ENCODE measurements around the gene GSC2. TPM values are rescaled to one million over a fixed set of nuclear protein-coding genes. Genes with fewer than 3 reads are reported as not detected.

The GSC2 gene
- total RNA-seq, 2 donors from 2014 or later: 11.9 TPM; not detected in 1

DNA sequence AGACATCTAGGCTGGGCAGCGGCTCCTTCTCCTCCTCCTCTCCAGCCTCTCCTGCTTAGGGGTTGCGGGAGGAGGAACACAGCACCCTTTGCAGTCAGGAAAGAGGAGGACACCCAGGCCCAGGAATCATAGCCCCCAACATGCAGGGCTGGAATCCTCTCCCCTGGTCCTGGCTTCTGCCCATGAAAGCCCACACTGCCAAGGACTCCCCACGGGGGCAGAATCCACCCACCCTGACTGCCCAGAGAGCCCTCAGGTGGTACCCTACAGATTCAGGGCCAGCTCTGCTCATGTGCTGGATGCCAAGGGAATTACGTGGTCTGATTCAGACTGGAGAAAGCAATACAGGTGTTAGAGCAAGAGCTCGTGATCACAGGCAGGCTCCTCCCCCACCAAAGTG is 10.1 kb downstream of the GSC2 start:
- H3K27me3 ChIP-seq (replicated peaks; ENCODE audit: insufficient read depth): no peaks in the 10 kb centered on the region
- TF ChIP-seq, protein P1, sequence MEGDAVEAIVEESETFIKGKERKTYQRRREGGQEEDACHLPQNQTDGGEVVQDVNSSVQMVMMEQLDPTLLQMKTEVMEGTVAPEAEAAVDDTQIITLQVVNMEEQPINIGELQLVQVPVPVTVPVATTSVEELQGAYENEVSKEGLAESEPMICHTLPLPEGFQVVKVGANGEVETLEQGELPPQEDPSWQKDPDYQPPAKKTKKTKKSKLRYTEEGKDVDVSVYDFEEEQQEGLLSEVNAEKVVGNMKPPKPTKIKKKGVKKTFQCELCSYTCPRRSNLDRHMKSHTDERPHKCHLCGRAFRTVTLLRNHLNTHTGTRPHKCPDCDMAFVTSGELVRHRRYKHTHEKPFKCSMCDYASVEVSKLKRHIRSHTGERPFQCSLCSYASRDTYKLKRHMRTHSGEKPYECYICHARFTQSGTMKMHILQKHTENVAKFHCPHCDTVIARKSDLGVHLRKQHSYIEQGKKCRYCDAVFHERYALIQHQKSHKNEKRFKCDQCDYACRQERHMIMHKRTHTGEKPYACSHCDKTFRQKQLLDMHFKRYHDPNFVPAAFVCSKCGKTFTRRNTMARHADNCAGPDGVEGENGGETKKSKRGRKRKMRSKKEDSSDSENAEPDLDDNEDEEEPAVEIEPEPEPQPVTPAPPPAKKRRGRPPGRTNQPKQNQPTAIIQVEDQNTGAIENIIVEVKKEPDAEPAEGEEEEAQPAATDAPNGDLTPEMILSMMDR (IDR thresholded peaks at IDR 0.05): no peak
- TF ChIP-seq POLR2AphosphoS5 (IDR thresholded peaks at IDR 0.05) (no peak), POLR2A (IDR thresholded peaks at IDR 0.05) (no peak)
- 88% methylated on average over 5 of the region's 5 CpGs for WGBS
- H3K9me3 ChIP-seq: no peaks in the 10 kb centered on the region
- DNase-seq (ENCODE audit: low spot score): no peak
- H3K27ac ChIP-seq: no peak overlapping the region
- no peak overlapping the region for H3K4me3 ChIP-seq
- peaks cover 0 to 18% of the 10 kb centered on the region in 2 donors for H3K36me3 ChIP-seq
- H3K4me1 ChIP-seq (replicated peaks): peaks cover 3% of the 10 kb centered on the region
- intact Hi-C loops (cut with DNase I): loop anchor here (10.0 kb wide), 1 partner anchor 335 kb away; the partner anchor contains the start of genes CDC45 and UFD1

DNA sequence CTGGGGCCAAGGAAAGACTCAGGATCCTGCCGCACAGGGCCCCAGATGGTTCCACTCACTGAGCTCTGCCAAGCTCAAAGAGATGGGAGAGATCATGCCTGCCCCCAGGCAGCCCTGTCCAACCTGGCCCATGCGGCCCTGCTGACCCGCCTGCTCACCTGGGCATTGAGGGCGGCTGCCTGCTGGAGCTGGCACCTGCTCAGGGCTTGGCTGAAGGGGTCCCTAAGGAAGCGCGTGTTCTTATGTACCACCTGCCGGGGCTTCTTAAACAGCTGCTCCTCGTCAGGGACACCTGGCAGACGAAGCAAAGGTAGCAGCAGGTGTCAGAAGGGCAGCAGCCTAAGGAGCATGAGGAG is 11.1 kb downstream of the GSC2 start:
- no peaks in the 10 kb centered on the region for H3K27me3 ChIP-seq (replicated peaks; ENCODE audit: insufficient read depth)
- H3K4me3 ChIP-seq: no peak overlapping the region
- DNase-seq (ENCODE audit: low spot score): no peak
- no peak for TF ChIP-seq POLR2AphosphoS5 (IDR thresholded peaks at IDR 0.05)
- TF ChIP-seq POLR2A (IDR thresholded peaks at IDR 0.05): no peak
- TF ChIP-seq, protein P1 (IDR thresholded peaks at IDR 0.05): no peak
- WGBS: 96% methylated on average over 9 of the region's 9 CpGs
- no peaks in the 10 kb centered on the region for H3K9me3 ChIP-seq
- H3K36me3 ChIP-seq: peaks cover 0 to 27% of the 10 kb centered on the region in 2 donors
- peaks cover 3% of the 10 kb centered on the region for H3K4me1 ChIP-seq (replicated peaks)
- no peak overlapping the region for H3K27ac ChIP-seq
- intact Hi-C loops (cut with DNase I): no loop called here

DNA sequence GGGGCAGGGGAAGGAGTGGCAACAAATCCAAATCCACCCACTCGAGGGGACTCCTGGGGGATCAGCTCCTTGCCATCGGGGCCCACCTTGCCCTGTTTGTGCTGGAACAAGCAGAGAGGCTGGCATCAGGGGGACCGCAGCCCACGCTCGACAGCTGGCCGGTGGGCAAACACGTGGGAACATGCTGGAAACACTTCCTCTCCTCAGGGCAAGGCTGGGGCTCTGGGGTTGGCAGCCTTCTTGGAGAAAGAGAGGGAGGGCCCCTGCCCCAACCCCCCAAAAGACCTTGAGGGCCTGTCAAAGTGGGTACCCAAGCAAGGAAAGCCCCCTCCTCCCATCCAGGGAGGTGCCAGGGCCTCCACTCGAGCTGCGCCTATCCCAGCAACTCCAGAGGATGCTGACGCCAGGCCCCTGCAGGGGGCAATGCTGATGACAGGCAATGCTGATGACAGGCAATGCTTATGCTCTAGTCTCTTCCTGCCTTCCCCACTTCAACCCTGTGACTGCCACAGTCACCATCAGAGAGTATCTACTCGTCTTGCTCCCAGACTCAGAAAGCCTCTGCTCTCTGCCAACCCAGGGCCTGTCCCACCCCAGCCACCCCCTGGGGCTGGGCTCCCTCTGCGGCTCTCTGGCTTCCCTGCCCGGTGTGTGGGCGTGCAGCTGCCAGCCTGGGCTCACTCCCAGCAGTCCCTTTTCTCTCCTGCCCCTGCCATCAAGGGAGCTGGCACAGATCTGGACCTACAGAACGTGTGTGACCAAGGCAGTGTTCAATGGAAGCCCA is 11.7 kb downstream of the GSC2 start:
- Histone ChIP-seq H3K4me1 (replicated peaks) (no peaks in the 10 kb centered on the region), H3K27ac (no peak overlapping the region), H3K4me3 (no peak overlapping the region), H3K36me3 (peaks cover 0 to 32% of the 10 kb centered on the region in 2 donors), H3K9me3 (no peaks in the 10 kb centered on the region), H3K27me3 (replicated peaks; ENCODE audit: insufficient read depth) (no peaks in the 10 kb centered on the region)
- intact Hi-C loops (cut with DNase I): no loop called here
- WGBS: 79% methylated on average over 15 of the region's 15 CpGs
- DNase-seq (ENCODE audit: low spot score): no peak
- TF ChIP-seq POLR2A (IDR thresholded peaks at IDR 0.05) (no peak), POLR2AphosphoS5 (IDR thresholded peaks at IDR 0.05) (no peak)
- TF ChIP-seq, protein P1 (IDR thresholded peaks at IDR 0.05): no peak

DNA sequence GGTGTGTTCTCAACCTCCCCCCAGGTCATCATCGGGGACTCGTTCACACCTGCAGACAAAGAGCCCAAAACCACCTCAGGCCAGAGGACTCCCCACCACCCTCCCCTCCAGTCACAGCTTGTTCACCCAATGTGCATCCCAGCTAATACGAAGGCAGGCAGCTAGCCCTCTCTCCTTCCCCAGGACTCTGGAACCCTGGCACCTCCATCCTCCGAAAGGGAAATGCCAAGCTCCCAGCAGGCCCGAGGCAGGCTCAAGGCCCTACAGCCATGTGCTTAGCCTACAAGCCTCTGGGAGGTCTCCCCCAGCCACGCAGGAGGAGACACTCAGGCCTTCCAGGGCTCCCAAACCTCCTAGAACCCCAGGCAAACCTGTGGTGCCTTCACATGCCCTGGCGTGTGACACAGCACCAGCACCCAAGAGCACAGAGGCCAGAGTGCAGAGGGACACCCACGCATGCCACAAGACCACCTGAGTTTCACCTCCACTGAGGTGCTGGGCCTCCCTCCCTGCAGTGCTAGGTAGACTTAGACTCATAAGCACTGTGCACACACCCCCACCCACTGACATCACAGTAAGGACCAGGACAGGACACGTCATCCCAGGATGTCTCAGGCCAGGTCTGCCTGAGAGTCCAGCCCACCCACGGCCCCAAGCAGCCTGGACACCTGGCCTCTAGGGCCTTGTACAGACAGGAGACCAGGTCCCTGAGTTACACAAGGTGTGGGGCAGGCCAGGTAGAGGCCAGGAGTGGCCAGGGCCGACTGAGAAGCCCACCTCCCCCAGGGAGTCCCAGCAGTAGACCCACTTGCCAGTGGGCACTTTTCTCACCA is 12.5 kb downstream of the GSC2 start:
- no peak for DNase-seq (ENCODE audit: low spot score)
- H3K4me3 ChIP-seq: no peak overlapping the region
- WGBS: 93% methylated on average over 11 of the region's 11 CpGs
- no peaks in the 10 kb centered on the region for H3K27me3 ChIP-seq (replicated peaks; ENCODE audit: insufficient read depth)
- no peaks in the 10 kb centered on the region for H3K9me3 ChIP-seq
- H3K4me1 ChIP-seq (replicated peaks): no peaks in the 10 kb centered on the region
- intact Hi-C loops (cut with DNase I): no loop called here
- peaks cover 0 to 37% of the 10 kb centered on the region in 2 donors for H3K36me3 ChIP-seq
- no peak overlapping the region for H3K27ac ChIP-seq
- TF ChIP-seq, protein P1 (IDR thresholded peaks at IDR 0.05): no peak
- no peak for TF ChIP-seq POLR2A (IDR thresholded peaks at IDR 0.05)

Measured in prostate gland (tissue), 2 donors.